AG09319 (cell line): ENCODE results near the gene MEGF10.

Experiments used
- DNase-seq: peaks from one replicate; pipeline ENCODE4 v3.0.0-alpha.2; 2010; ENCODE audit warnings: low read depth; ENCODE audit errors: extremely low read depth
- CTCF ChIP-seq: IDR thresholded peaks from 2 replicates; pipeline ENCODE4 v1.5.1; 2011; ENCODE audit warnings: low read depth, mild to moderate bottlenecking, inconsistent platforms, low read length, moderate library complexity

The MEGF10 gene

GRCh38 chr5:127418367-127418766, 127.8 kb downstream of the MEGF10 start:
- DNase-seq = no peak
- no peak for TF ChIP-seq CTCF

DNA sequence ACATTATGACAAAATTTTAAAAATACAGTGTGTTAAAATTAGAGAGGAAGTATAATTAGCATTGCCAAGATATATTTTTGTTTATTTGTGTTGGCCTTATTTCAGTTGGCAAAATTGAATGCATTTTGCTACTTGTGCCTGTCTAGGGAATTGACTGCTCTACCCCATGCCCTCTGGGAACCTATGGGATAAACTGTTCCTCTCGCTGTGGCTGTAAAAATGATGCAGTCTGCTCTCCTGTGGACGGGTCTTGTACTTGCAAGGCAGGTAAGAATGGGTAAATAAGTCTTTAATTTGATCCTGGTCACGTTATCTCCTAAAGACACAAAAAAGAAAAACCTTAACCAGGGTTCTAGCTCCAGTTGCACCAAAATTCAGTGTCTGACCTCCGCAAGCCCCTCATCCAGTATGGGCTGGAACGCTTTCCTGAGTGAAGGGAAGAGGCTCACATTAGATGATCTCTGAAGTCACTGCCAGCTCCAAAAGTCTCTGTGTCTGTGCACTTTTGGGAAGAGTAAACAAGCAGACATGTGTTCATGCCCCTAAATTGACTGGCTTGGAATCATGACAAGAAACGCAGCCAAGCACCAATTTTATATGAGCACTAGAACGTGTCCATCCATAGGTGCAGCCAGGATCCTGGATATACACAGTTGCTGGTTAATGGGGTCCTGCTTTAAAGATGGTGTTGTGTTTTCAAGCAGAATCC, 128.5 kb downstream of the MEGF10 start:
- no peak for DNase-seq
- no peak for TF ChIP-seq CTCF

DNA sequence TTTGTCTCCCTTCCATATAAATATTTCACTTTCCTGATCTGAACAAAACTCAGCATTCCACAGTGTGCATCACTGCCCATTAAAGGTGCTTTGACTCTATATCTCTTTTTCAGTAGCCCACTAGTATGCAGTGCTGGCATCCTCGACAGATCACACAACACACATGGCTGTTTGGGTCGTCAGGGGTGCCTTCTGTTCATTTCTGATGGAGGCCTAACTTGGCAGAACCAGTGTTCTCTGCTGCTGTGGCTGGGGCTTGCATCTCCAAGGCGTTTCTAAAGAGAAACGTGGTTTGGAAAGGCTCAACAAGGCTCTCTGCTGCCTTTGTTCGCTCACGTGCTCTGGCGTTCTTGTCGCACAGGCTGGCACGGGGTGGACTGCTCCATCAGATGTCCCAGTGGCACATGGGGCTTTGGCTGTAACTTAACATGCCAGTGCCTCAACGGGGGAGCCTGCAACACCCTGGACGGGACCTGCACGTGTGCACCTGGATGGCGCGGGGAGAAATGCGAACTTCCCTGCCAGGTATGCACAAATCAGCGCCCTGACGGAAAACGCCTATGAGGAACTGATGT, 129.2 kb downstream of the MEGF10 start:
- TF ChIP-seq CTCF = no peak
- DNase-seq = no peak

- TF ChIP-seq CTCF = no peak
- DNase-seq = no peak
These were observed 130.2 kb downstream of the MEGF10 start for GRCh38 chr5:127420758-127421157.

- DNase-seq = no peak
- TF ChIP-seq CTCF = no peak
These were observed 130.9 kb downstream of the MEGF10 start for GRCh38 chr5:127421471-127421870.

DNA sequence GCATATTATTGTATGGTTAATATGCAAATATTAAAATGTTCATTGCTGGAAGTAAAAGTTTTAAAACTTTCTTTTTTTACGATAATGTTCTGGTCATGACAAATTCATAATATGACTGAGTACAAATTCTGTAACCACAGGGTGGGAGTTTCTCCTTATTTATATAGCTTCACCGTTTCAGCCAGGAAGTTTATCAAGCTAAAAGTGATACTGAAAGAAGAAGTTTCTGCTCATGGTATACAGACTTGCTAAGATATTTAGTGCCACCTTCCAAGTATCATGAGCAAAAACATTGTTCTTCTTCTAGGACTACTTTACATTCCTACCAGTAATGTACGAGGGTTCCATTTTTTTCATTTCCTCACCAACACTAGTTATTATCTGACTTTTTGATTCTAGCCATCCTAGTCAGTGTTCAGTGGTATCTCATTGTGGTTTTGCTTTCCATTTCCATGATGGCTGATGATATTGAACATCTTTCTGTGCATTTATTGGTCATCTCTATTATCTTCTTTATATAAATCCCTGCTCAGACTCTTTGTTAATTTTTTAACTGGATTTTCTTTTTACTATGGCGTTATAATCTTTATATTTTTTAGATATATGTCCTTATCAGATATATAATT, 132.7 kb downstream of the MEGF10 start:
- no peak for TF ChIP-seq CTCF
- DNase-seq = no peak

GRCh38 chr5:127425037-127425436, 134.4 kb downstream of the MEGF10 start:
- DNase-seq = no peak
- TF ChIP-seq CTCF = no peak
